IMR-90 (cell line): ENCODE data around the gene FAM83F. TPM values are rescaled to one million over a fixed set of nuclear protein-coding genes. Genes with fewer than 3 reads are reported as not detected.

Experiments used
- ATAC-seq: fragments of 200-7000 bp; cut with Tn5 transposase; 2 replicates; pipeline ENCODE4 v1.9.1; 2020; ENCODE audit warnings: low read depth, mild to moderate bottlenecking, moderate library complexity
- BruUV-seq: library from RNA; stranded (reverse); fragments of 400-500 nt; replicated peaks from 2 replicates; lab custom pipeline; 2021; lab: Mats Ljungman, UMichigan
- CTCF ChIA-PET: fragments of 300-600 bp; formaldehyde crosslinking; extraction: SDS; loops from one replicate; lab custom pipeline; 2021; ENCODE audit warnings: antibody characterized with exemption; lab: Yijun Ruan, JAX
- POLR2A ChIA-PET: fragments of 300-600 bp; sonication (Branson Sonifier 250); formaldehyde crosslinking; loops from one replicate; lab custom pipeline; 2022; ENCODE audit warnings: antibody characterized with exemption; ENCODE audit not compliant: unreplicated experiment; lab: Charles Lee
- DNase-seq: peaks from one replicate; pipeline ENCODE4 v3.0.0; 2013
- H2AFZ ChIP-seq: replicated peaks from 2 replicates; pipeline ENCODE3; 2013; ENCODE audit warnings: low read length, mild to moderate bottlenecking; ENCODE audit not compliant: poor library complexity
- H2AK5ac ChIP-seq: 2 replicates; pipeline ENCODE4 v1.6.1; 2013; ENCODE audit warnings: low read depth, low read length, inconsistent platforms
- H2AK9ac ChIP-seq: replicated peaks from 2 replicates; pipeline ENCODE3; 2013; ENCODE audit warnings: mild to moderate bottlenecking, low read depth, low read length, moderate library complexity; ENCODE audit not compliant: poor library complexity
- H2BK120ac ChIP-seq: 2 replicates; pipeline ENCODE4 v1.6.1; 2013; ENCODE audit warnings: low read depth, low read length, inconsistent platforms
- H2BK15ac ChIP-seq: 3 replicates; pipeline ENCODE4 v1.6.1; 2013; ENCODE audit warnings: low read depth, low read length, inconsistent platforms
- H2BK20ac ChIP-seq: 2 replicates; pipeline ENCODE4 v1.6.1; 2013; ENCODE audit warnings: low read depth, mild to moderate bottlenecking, inconsistent platforms, low read length, moderate library complexity
- H2BK5ac ChIP-seq: 2 replicates; pipeline ENCODE4 v1.6.1; 2013; ENCODE audit warnings: mild to moderate bottlenecking, low read depth, low read length, inconsistent platforms; ENCODE audit not compliant: poor library complexity, severe bottlenecking
- H3K14ac ChIP-seq: replicated peaks from 2 replicates; pipeline ENCODE4 v1.6.1; 2013; ENCODE audit warnings: low read depth, low read length, inconsistent platforms
- H3K18ac ChIP-seq: 2 replicates; pipeline ENCODE4 v1.6.1; 2013; ENCODE audit warnings: low read depth, low read length, control low read depth
- H3K23ac ChIP-seq: 2 replicates; pipeline ENCODE4 v1.6.1; 2013; ENCODE audit warnings: low read depth, low read length, inconsistent platforms
- H3K27ac ChIP-seq: 2 replicates; pipeline ENCODE4 v1.5.1; 2013; ENCODE audit warnings: mild to moderate bottlenecking, control low read depth, low read length; ENCODE audit not compliant: insufficient read depth
- H3K27me3 ChIP-seq: 2 replicates; pipeline ENCODE4 v1.6.1; 2013; ENCODE audit warnings: low read length; ENCODE audit not compliant: control insufficient read depth, insufficient read depth
- H3K36me3 ChIP-seq: 2 replicates; pipeline ENCODE4 v1.6.1; 2013; ENCODE audit warnings: low read length, mixed read lengths; ENCODE audit not compliant: control insufficient read depth, insufficient read depth
- H3K4ac ChIP-seq: 2 replicates; pipeline ENCODE4 v1.6.1; 2013; ENCODE audit warnings: low read depth, low read length, inconsistent platforms
- H3K4me1 ChIP-seq: 2 replicates; pipeline ENCODE4 v1.6.1; 2013; ENCODE audit warnings: low read length, mixed read lengths; ENCODE audit not compliant: control insufficient read depth, insufficient read depth
- H3K4me2 ChIP-seq: 2 replicates; pipeline ENCODE4 v1.6.1; 2013; ENCODE audit warnings: low read depth, mild to moderate bottlenecking, control low read depth, low read length, moderate library complexity
- H3K4me3 ChIP-seq: 2 replicates; pipeline ENCODE4 v1.5.1; 2013; ENCODE audit warnings: low read depth, mild to moderate bottlenecking, control low read depth, low read length, moderate library complexity; ENCODE audit not compliant: insufficient read depth
- H3K56ac ChIP-seq: 2 replicates; pipeline ENCODE4 v1.6.1; 2013; ENCODE audit warnings: low read length, inconsistent platforms; ENCODE audit not compliant: insufficient read depth; ENCODE audit errors: extremely low read depth
- H3K79me1 ChIP-seq, 2 experiments: 2 replicates each; pipeline ENCODE4 v1.6.1; 2013; ENCODE audit warnings: low read length in 2 of 2, inconsistent platforms in 1 of 2, low read depth in 1 of 2
- H3K9ac ChIP-seq: 2 replicates; pipeline ENCODE4 v1.6.1; 2013; ENCODE audit warnings: low read depth, low read length, control low read depth
- H3K9me1 ChIP-seq: 2 replicates; pipeline ENCODE4 v1.6.1; 2013; ENCODE audit warnings: low read length, inconsistent platforms; ENCODE audit not compliant: insufficient read depth
- H3K9me3 ChIP-seq: 2 replicates; pipeline ENCODE4 v1.6.1; 2013; ENCODE audit warnings: low read length; ENCODE audit not compliant: control insufficient read depth, insufficient read depth
- H4K20me1 ChIP-seq: 2 replicates; pipeline ENCODE4 v1.6.1; 2013; ENCODE audit warnings: low read length, inconsistent platforms; ENCODE audit not compliant: insufficient read depth
- H4K5ac ChIP-seq: 2 replicates; pipeline ENCODE4 v1.6.1; 2013; ENCODE audit warnings: mild to moderate bottlenecking, low read depth, low read length, control low read depth
- H4K8ac ChIP-seq, 2 experiments: 2 replicates each; pipeline ENCODE4 v1.6.1; 2013; ENCODE audit warnings: low read depth in 2 of 2, low read length in 2 of 2, control low read depth in 1 of 2, inconsistent platforms in 1 of 2
- H4K91ac ChIP-seq: 2 replicates; pipeline ENCODE4 v1.6.1; 2013; ENCODE audit warnings: low read depth, low read length, inconsistent platforms; ENCODE audit not compliant: insufficient read depth
- CEBPB ChIP-seq: IDR thresholded peaks from 2 replicates; pipeline ENCODE4 v1.6.1; 2012; ENCODE audit warnings: low read depth, low read length, improper control_type of control experiment
- FOS ChIP-seq: fragments of 150-350 bp; IDR thresholded peaks from 2 replicates; pipeline ENCODE4 v1.6.1; 2016; ENCODE audit warnings: low read depth, low read length
- WGBS, 2 experiments: methylation state at CpG; one replicate each; pipeline versions ENCODE4 v1.1.5 to v1.1.7; 2013; ENCODE audit warnings: missing lambda C conversion rate in 2 of 2; ENCODE audit not compliant: insufficient read length in 1 of 2; ENCODE audit errors: extremely low coverage in 2 of 2; 5-methylcytosine and 5-hydroxymethylcytosine counted together
- dilution Hi-C: fragments of 300-500 bp; cut with HindIII; formaldehyde crosslinking; loops from one replicate; pipeline ENCODE4 v1.14.3; 2018; ENCODE audit warnings: low sequenced_read_pairs; ENCODE audit not compliant: unreplicated experiment
- in situ Hi-C: fragments of 300-500 bp; cut with MboI; formaldehyde crosslinking; loops from 3 replicates; pipeline ENCODE4 v1.14.3; 2019; ENCODE audit warnings: low sequenced_read_pairs, inconsistent platforms, mixed read lengths
- intact Hi-C: fragments of 100-400 bp; cut with micrococcal nuclease; formaldehyde crosslinking; loops from 2 replicates; pipeline ENCODE4 v1.10.0; 2022
- polyA plus RNA-seq, 3 experiments: library from polyadenylated mRNA; depleted of rRNA; stranded (reverse); fragments of >200 nt; gene quantifications; 2 replicates each; pipeline ENCODE4 v1.2.3, GENCODE V29; 2012; ENCODE audit warnings: low replicate concordance in 1 of 3
- total RNA-seq: library from RNA; depleted of rRNA; stranded (reverse); fragments of >200 nt; gene quantifications from 2 replicates; pipeline ENCODE4 v1.2.3, GENCODE V29; 2012

The FAM83F gene
- total and polyA plus RNA-seq, 2 of the 4 experiments (the other 2 are of a cell fraction) = not detected

- dilution Hi-C loops = no loop called here
- WGBS, 2 experiments = 81% methylated on average over 5 of the region's 10 CpGs; no CpG with 5 or more reads in 1 of the 2 experiments
- ATAC-seq = no peak
- no peak overlapping the region for H3K56ac ChIP-seq
- no peaks in the 10 kb centered on the region for H3K36me3 ChIP-seq
- H4K20me1 ChIP-seq = no peaks in the 10 kb centered on the region
- no peak overlapping the region for H2BK20ac ChIP-seq
- POLR2A ChIA-PET = no interaction called here
- H3K79me1 ChIP-seq = no peaks in the 10 kb centered on the region
- H3K4me1 ChIP-seq = no peaks in the 10 kb centered on the region
- no peaks in the 10 kb centered on the region for H3K9me3 ChIP-seq
- no peak overlapping the region for H2BK120ac ChIP-seq
- no peak overlapping the region for H3K27ac ChIP-seq
- no peaks in the 10 kb centered on the region for H3K9me1 ChIP-seq
- in situ Hi-C loops = loop anchor here (5.0 to 25.0 kb wide), 2 partner anchors 489 to 864 kb away; partner anchors contain the start of gene CBX7
- no peak overlapping the region for H4K8ac ChIP-seq
- H3K4me3 ChIP-seq = no peak overlapping the region
- no peak overlapping the region for H3K4ac ChIP-seq
- H4K5ac ChIP-seq = no peak overlapping the region
- no TSS peak for BruUV-seq
- H2BK15ac ChIP-seq = no peak overlapping the region
- no peak overlapping the region for H2AK5ac ChIP-seq
- no peak overlapping the region for H2BK5ac ChIP-seq
- H2AK9ac ChIP-seq = no peak overlapping the region
- no peak for DNase-seq
- no peak overlapping the region for H2AFZ ChIP-seq
- peaks cover 62% of the 10 kb centered on the region for H3K27me3 ChIP-seq
- CTCF ChIA-PET = no interaction called here
- H3K23ac ChIP-seq = no peak overlapping the region
- H3K9ac ChIP-seq = no peak overlapping the region
- no peak overlapping the region for H3K4me2 ChIP-seq
- H4K91ac ChIP-seq = no peak overlapping the region
- no peak overlapping the region for H3K18ac ChIP-seq
- TF ChIP-seq CEBPB = no peak
- no peak for TF ChIP-seq FOS
- H3K14ac ChIP-seq = no peak overlapping the region
- intact Hi-C loops = loop anchor here (1.0 to 2.0 kb wide), 2 partner anchors 403 to 492 kb away; no protein-coding TSS in a partner anchor
These were observed 31.1 kb downstream of the FAM83F start for GRCh38 chr22:40025856-40026255.
